HG03442 (cell line): ENCODE measurements around the gene NUP205.
"Not testable (repeated sequence)": the region's sequence is repeated elsewhere in the genome, so short reads cannot be mapped to it uniquely, and the experiment has no call there.

ENCODE experiments used
- ATAC-seq: cut with Tn5 transposase; IDR thresholded peaks from one replicate; pipeline ENCODE4 v1.9.1; 2021; ENCODE audit warnings: mild to moderate bottlenecking, moderate library complexity; ENCODE audit not compliant: unreplicated experiment

The NUP205 gene

DNA sequence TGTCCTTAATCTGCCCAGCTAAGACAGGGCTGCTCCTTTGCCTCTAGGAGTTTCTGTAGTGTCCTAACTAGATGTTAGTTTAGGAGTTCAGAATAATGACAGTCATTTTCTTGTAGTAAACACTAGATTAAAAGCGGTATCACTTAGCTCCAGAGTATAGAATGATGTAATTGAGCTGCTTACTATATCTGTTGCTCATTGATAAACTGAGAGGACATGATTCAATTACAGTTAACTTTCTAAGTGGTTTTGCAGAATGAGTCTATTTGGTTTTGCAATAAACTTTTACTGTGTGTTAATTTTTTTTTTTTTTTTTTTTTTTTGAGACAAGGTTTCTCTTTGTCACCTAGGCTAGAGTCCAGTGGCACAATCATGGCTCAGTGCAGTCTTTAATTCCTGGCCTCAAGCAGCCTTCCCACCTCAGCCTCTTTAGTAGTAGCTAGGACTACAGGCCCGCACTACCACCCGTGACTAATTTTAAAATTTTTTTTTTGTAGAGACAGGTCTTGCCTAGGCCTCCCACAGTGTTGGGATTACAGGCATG, 106.4 kb downstream of the NUP205 start:
- ATAC-seq: no peak

- ATAC-seq: no peak
Measured at GRCh38 chr7:135665042-135665441, 107.3 kb downstream of the NUP205 start.

DNA sequence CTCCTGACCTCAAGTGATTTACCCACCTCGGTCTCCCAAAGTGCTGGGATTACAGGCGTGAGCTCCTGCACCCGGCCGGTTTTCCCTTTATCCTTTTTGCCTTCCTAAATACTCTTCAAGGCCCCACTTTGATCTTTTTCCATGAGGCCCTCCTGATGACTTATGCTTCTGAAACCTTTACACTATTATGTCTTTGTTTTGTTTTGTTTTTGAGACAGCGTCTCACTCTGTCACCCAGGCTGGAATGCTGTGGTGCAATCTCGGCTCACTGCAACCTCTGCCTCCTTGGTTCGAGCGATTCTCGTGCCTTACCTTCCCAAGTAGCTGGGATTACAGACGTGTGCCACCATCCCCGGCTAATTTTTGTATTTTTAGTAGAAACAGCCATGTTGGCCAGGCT, 108.4 kb downstream of the NUP205 start:
- no peak for ATAC-seq

- ATAC-seq: no peak
Measured at GRCh38 chr7:135666846-135667245, 109.1 kb downstream of the NUP205 start.

- ATAC-seq: not testable (repeated sequence)
Measured at GRCh38 chr7:135667626-135668025, 109.9 kb downstream of the NUP205 start.

DNA sequence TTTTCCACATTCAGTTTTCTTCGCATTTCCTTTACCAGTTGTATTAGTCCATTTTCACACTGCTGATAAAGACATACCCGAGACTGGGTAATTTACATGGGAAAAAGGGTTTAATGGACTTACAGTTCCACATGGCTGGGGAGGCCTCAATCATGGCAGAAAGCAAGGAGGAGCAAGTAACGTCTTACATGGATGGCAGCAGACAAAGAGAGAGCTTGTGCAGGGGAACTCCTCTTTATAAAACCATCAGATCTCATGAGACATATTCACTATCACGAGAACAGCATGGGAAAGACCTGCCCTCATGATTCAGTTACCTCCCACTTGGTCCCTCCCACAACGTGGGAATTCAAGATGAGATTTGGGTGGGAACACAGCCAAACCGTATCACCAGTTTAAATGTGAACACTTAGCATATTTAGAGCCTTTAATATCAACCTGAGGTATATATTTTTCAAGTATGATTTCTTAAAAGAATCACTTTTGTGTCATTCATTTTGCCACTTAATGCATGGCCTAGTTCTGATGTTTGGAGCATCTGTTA, 111.2 kb downstream of the NUP205 start:
- not testable (repeated sequence) for ATAC-seq

GRCh38 chr7:135669774-135670173, 112.1 kb downstream of the NUP205 start:
- ATAC-seq: no peak

DNA sequence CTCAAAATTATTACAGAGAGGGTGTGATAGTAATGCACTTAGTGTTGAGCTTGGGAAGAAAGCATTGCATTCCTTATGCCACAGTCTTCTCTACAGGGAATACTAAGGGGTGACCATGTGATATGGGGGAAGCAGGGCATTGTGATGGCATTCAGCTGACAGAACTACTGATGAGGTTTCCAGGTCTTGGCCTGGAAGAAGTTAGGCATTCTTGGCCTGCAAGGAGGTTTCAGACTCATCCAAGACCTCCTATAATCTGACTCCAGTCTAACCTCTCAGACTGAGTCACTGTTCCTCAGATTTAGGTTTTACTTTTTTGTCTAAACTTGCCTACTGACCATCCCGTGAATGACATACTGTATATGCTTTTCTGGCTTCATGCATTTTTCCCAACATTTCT, 112.5 kb downstream of the NUP205 start:
- no peak for ATAC-seq

GRCh38 chr7:135672560-135673359, 115.0 kb downstream of the NUP205 start:
- ATAC-seq: peak; percentile 79

- no peak for ATAC-seq
Measured at GRCh38 chr7:135673360-135673706, 115.6 kb downstream of the NUP205 start.

GRCh38 chr7:135678612-135679575, 121.2 kb downstream of the NUP205 start:
- no peak for ATAC-seq

DNA sequence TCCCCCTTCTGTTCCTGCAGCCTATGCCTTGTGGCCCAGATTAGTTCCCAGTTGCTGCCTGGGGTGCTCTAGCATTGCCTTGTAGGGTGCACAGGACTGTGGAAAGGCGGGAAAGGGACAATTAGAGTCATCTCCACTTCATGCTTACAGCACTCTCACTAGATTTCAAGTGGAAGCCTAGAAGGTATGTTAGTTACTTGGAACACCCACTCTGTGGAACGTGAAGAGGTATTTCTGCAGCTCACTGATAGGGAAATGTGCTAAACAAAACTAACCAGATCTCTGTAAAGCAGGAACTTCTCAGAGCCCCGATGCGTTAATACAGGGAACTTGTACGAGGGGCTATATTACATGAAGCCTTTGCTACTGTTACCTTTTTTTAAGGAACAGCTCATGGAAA, 124.0 kb downstream of the NUP205 start:
- no peak for ATAC-seq

GRCh38 chr7:135682191-135682590, 124.5 kb downstream of the NUP205 start:
- ATAC-seq: no peak

DNA sequence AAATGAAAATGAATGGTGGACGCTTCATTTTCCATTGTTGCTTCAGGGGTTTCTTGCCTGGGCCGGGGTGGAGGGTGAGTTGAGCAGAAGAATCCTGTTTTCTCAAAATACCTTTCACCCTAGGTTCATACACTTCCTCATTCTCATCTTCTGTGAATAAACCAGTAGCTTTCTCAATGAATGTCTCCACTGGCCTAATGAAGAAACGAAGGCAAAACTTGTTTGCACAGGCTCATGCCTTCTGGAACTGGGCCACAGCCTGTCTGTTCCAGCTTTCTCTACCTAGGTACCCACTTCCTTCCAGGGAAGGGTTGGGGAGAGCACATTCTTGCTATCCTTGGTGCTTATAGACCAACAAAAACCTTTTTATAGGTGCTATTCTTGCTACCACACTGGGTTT, 125.9 kb downstream of the NUP205 start:
- ATAC-seq: no peak

DNA sequence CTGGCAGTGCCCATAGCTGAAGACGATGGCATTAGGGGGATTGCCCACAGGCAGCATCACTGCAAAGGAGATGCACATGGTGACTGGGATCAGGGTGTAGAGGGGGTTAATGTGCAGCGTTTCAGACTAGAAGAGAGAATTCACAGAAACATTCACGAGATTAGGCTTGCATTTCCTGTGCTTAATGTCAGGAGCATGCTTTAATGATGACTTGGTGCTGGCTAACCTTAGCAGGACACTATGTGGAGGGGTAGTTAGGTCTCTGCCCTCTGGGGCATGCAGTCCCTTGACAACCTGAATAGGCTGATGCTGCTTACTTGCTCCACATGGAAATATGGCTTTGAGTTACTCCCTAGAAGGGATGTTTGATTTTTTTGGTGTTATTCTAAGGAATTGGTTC, 126.4 kb downstream of the NUP205 start:
- ATAC-seq: no peak

- no peak for ATAC-seq
Measured at GRCh38 chr7:135684699-135685098, 127.0 kb downstream of the NUP205 start.

GRCh38 chr7:135685306-135686084, 127.8 kb downstream of the NUP205 start:
- ATAC-seq: no peak

DNA sequence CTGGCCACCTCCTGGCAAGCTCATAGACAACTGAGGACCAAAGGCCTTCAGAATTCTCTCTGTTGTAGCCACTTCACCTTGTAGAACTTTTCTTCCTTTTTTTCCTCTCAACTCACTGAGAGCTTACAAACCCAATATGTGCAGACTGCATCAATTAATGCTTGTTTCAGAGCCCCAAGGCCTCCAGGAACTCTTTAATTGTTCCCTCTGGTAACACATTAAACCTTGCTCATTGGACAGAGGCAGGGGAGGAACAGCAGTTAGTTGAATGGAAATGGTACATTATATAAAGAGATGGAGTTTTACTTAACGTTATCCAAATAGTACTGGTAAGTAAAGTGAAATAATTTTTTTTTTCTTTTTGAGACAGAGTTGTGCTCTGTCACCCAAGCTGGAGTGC, 129.7 kb downstream of the NUP205 start:
- no peak for ATAC-seq

- ATAC-seq: no peak
Measured at GRCh38 chr7:135690566-135690965, 132.8 kb downstream of the NUP205 start.

GRCh38 chr7:135692055-135692454, 134.3 kb downstream of the NUP205 start:
- ATAC-seq: no peak

DNA sequence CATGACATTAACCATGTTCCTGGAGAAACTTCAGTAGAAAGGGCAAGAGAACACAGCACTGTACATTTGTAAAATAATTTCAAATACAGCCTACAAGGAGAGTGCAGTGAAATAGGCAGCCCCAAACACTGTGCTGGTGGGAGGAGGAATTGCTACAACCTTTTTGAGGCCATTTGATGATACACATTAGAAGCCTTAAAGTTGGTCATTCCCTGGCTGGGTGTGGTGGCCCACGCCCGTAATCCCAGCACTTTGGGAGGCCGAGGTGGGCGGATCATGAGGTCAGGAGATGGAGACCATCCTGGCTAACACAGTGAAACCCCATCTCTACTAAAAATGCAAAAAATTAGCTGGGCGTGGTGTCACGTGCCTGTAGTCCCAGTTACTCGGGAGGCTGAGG, 134.9 kb downstream of the NUP205 start:
- ATAC-seq: not testable (repeated sequence)
